HL-60 (cell line): ENCODE data around the gene FAXC.

Source experiments
- CTCF ChIP-seq: IDR thresholded peaks from one replicate; pipeline ENCODE4 v1.5.1; 2011; ENCODE audit warnings: low read length, control low read depth, inconsistent platforms; ENCODE audit not compliant: insufficient read depth
- POLR2AphosphoS5 ChIP-seq: IDR thresholded peaks from 2 replicates; pipeline ENCODE4 v1.6.1; 2012; ENCODE audit warnings: low read depth
- REST ChIP-seq: IDR thresholded peaks from 2 replicates; pipeline ENCODE4 v1.6.1; 2012; ENCODE audit warnings: low read depth; ENCODE audit not compliant: insufficient replicate concordance

GRCh38 chr6:99289701-99290100 lies 59.8 kb downstream of the FAXC start:
- TF ChIP-seq CTCF: no peak
- TF ChIP-seq REST: no peak
- no peak for TF ChIP-seq POLR2AphosphoS5
